ENCODE results near the gene SLC25A13.

Gene SLC25A13

GRCh38 chr7:96097835-96098234 lies 224.1 kb downstream of the SLC25A13 start:
- DNase-seq (ENCODE audit: low read depth in 2 of 2), result no peak

DNA sequence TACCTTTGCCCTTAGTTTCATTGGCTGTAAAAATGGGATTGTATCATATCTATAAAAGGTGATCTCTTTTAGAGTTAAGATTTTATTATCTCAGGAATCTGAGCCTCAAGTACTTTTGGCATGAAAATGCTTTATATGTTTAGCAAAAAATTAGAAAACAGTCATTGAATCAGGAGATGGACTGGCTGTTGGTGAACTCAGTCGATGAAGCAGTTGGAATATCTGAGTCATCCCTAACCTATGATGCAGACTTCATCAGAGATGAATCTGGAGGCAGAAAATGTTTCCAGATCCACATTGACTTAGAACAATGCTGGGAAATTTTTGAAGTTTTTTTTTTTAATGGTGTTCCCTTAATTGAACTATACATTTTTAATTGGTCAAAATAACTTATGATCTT lies 228.5 kb downstream of the SLC25A13 start:
- DNase-seq (ENCODE audit: low read depth in 2 of 2), result no peak

GRCh38 chr7:96090756-96091155 lies 231.1 kb downstream of the SLC25A13 start:
- no peak for DNase-seq (ENCODE audit: low read depth in 2 of 2)

GRCh38 chr7:96089511-96089910 lies 232.4 kb downstream of the SLC25A13 start:
- DNase-seq (ENCODE audit: low read depth in 2 of 2), result no peak

DNA sequence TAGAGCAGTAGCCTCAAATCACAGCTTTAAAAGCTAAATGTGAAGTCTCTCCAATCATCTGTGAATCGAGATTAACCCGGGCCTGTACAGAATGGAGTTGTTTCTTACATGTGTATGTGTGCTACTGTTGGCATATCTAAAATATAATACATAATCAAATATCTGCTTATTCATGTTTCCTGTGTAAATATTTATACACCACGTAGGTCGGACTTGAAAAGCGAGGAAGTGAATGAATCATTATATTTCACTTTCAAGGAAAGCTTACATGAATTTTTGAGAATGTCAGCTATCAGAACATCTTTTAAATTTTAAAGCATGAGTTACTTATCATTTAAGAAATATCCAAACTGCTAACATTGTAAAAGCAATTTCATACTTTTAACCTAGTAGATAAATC lies 233.3 kb downstream of the SLC25A13 start:
- DNase-seq (ENCODE audit: low read depth in 2 of 2), result no peak

GRCh38 chr7:96085953-96086352 lies 235.9 kb downstream of the SLC25A13 start:
- DNase-seq (ENCODE audit: low read depth in 2 of 2), result no peak

- no peak for DNase-seq (ENCODE audit: low read depth in 2 of 2)
Observed at GRCh38 chr7:96084881-96085553, 236.9 kb downstream of the SLC25A13 start.

DNA sequence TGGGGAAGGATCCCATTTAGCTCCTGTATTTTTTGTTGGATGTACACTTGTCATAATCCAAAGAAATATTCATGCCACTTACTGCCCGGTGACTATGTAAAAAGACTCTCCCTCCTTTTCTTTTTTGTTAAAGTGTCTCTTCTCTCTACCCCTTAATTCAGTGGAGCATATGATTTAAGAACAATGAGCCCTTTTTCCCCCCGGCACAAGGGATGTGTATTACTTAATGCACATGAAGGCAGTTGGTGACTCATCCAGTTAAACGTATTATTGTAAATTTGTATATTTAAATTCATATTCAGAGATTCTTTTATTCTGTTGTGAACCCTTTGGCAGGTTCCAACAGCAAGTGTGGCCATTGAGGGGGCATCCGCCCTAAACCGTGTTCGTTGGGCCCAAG lies 241.9 kb downstream of the SLC25A13 start:
- DNase-seq (ENCODE audit: low read depth in 2 of 2), result no peak

GRCh38 chr7:96076350-96076707 lies 245.6 kb downstream of the SLC25A13 start:
- DNase-seq (ENCODE audit: low read depth in 2 of 2), result no peak

- DNase-seq (ENCODE audit: low read depth in 2 of 2), result peak; percentile 17 to 33
Observed at GRCh38 chr7:96075510-96076349, 246.2 kb downstream of the SLC25A13 start.

DNA sequence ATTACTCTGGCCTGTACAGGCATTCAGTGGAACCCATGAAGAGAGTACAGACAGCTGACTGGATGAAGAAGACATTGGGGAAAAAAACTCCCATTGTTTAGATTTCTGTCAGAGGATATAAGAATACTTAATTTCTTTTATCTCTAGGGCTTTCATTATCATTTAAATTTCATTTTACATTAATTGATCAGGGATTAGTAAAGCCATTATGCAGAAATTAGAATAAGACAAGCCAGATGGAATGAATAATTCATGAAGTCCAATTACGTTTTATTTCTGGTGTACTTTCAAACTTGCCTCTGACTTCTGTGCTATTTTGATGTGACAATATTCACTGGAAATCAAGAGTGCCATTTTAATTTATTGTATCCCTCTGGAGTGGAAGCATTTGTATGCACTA lies 247.0 kb downstream of the SLC25A13 start:
- DNase-seq (ENCODE audit: low read depth in 2 of 2), result no peak

Data from stimulated activated CD8-positive, alpha-beta memory T cell treated with anti-CD3 and anti-CD28 coated beads, Interleukin-15, amount 100 ng/mL, for 48 hours (primary cell).